PC-9 (cell line): ENCODE data around the gene ABCC6.

Source experiments
- CTCF ChIP-seq: fragments of 200-600 bp; sonication (generic); conservative IDR thresholded peaks from 2 replicates; pipeline ENCODE4 v1.6.1; 2017; ENCODE audit warnings: mixed run types, antibody characterized with exemption, mild to moderate bottlenecking, moderate library complexity
- EZH2 ChIP-seq: fragments of 200-600 bp; sonication (generic); IDR thresholded peaks from 2 replicates; pipeline ENCODE4 v1.8.0; 2017; ENCODE audit warnings: antibody characterized with exemption, low read depth

GRCh38 chr16:16124974-16125373, 98.3 kb downstream of the ABCC6 start:
- TF ChIP-seq EZH2 (no peak), CTCF (no peak)
